Amniotic stem cell (primary cell): ENCODE measurements around the gene DRD3.

Experiments used
- DNase-seq: peaks from one replicate; lab custom pipeline; 2025; lab: John Stamatoyannopoulos, UW

The DRD3 gene

DNA sequence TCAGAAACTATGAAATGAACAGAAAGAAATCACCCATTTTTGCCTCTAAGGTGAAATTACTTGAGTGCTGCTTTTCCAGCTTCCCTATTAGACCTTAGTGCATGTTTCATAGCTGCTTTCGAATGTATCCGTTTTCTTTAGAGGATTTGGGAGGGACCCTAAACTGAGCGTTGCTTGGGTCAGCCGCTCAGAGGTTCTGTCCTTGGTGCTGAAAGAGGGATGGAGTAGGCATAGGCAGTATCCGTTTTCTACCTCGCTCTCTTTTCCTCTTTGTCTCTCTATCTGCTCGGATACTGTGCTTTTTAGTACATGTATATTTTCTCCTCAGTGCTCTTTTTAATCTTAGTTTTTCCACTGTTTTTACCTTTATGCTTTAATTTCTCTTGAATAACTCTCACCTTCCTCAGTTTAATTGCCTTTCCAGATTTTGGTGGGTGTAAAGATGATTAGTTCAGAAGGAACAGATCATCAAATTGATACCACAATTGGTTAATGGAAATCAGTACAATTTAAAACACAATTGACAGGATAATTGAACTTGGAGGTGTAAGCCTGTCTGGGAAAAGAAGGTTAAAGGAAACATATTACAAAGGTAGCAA is at the start of gene DRD3:
DRD3 (minus strand) TSS at position 283 of the 599 bp plus-strand sequence. CDS start 7,060 bp downstream, outside the sequence.
- peak; percentile 25 for DNase-seq

DNA sequence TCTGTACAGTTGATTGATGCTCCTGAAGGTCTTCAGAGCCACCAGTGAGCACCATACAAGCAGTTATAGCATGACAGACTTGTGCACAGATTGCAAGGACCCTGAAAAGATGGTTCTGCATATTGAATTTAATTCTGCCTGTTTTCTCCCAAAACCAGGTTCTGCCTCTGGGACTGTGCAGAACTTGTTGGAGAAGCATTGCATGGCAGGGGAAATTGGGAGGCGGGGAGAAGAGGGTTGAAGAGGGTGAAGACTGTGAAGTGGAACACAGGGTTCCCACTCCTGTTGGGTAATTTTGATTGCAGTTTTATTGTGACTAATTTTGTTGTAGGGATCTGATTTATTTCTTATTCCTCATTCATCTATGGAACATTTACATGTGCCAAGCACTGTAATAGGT is 48.2 kb upstream of the DRD3 start:
- no peak for DNase-seq

DNA sequence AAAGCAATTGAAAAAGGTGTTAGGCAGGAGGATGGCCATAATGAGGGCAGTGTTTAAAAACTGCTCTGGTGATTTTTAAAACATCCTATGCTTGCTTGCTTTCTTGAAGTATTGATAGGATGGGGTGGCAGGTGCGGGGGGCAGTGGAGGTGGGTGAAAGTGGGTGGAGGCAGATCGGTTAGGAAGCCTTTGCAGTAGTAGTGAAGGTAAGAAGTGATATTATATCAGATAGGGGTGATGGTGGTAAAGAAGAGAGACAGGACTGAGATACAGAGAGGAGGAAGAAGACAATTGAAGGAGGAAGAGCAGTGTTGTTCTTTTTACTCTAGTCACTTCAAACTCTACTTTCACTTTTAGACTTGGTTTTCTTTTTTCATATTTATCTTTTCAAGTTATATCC is 47.5 kb upstream of the DRD3 start:
- DNase-seq, result no peak

DNA sequence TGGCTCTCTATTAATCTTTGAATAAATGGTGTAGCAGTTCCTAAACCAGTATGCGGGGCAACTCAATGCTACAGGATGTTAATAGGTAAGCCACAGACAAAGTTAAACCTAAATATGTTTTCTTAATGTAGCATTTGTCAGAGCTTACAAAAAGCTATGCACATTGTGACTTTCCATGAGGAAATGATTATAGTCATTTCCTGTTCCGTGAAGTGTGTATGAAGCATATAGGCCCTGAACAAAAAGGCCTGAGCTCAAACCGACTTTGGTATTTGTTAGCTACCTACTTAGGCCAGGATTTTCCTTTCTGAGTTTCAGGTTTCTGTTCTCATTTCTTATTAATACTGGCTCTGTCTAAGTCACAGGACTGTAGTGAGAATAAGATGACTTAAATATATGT is 44.3 kb upstream of the DRD3 start:
- no peak for DNase-seq

DNA sequence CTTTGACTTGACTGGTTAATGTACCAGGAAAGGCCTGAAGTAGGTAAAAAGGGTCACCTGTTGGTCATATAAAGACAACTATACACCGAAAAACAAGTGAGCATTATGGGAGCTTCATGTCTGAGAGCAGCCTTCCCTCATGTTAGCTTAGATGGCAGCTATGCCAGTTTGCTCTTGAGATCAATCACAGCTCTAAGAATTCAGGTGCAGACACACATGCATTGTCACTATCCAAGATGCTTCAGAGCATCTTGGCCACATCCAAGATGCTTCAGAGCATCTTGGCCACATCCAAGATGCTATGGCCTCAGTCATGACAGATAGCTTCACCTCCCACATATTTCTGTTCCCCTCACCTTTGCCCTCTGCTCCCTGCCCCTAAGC is 43.0 kb upstream of the DRD3 start:
- DNase-seq, result no peak

DNA sequence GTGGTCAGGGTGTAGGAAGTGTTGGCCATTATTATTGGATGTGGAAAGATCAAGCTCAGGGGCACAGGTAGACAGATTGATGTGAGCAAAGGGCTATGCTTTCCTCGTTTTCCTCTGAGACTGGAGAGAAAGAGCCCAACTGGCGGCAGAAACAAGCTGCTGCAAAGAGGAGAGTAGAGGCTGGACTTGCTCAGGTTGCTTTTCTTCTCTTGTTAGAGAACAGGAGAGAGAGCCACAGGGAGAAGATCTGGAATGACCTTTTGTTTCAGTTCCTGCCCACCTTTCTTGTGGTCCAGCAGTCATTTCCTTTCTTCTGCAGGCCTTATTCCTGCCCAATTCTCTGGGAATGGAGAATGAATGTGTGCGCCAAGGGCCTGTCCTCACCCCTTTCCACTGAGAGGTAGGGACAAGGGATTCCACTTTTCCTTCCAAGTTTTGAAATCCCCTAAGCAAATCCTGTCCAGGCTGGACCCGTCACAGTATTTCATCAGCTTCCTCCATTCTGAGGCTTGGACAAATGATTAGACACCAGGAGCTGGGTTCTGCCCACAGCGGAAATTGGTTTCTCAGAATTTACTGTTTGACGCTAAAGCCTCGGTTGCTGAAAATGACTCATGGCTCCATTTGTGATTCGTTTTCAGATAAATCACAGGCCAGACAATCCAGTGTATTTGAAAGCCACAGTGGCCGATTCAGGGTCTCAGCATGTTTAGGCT is 42.5 kb upstream of the DRD3 start:
- DNase-seq, result no peak

DNA sequence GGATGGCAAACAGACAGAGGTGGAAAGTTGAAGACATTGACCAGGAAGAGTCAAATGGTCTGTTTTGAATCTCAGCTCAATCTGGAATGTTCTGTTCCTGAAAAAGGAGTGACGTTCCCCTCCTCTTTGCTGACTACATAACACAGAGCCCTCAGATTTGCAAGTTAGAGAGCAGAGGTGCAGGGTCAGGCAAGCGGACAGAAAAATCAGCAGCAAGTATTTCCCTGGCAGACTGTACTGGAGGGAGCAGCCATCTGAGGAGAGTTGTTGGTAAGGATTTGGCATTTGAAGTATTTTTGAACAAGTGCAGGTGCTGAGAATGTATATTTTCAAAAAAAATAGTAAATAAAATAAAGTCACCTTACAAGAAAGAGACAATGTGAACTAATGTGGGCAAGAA is 40.9 kb upstream of the DRD3 start:
- no peak for DNase-seq

DNA sequence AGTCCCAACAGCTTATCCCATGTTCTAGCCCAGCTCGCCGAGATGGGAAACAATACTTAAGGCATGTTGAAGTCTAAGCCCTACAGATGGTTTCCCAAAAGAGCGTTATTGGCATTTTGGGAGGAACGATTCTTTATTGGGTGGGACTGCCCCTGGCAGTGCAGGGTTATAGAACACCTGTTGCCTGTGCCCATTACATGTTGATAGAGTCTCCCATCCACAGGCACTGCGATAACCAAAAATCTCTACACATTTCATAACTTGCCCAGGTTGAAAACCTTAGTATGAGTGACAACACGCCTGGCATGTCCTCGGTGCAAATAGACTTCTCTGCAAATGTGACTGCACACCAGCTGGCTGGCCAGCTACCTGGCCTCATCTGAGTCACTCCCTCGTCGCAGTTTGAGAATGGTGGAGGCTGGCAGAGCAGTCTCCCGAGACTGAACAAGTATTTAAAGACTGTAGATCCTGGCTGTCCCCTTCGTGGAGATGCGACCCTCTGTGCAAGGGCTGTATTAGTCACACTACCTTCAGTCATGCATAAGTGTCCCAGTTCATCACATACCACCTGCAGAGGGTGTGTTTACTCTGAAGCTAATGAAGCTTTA is 39.8 kb upstream of the DRD3 start:
- DNase-seq, result no peak

DNA sequence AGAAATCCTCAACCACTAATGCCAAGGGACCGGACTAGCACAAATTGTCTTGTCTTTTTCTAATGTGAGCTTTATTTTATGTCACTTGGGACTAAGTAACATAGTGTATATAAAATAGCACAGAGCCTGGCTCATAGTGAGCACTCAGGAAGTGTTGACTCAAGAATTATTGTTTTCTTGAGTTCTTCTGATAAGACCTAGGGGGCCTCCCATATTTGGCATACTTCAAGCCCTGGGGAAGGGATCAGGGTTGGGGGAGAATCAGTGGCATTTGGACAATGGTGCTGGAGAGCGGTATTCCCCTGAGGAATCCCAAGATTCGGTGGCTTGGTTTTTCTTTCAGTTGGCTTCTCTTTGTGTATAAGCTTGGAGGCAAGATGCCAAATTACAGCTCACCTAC is 39.2 kb upstream of the DRD3 start:
- no peak for DNase-seq

DNA sequence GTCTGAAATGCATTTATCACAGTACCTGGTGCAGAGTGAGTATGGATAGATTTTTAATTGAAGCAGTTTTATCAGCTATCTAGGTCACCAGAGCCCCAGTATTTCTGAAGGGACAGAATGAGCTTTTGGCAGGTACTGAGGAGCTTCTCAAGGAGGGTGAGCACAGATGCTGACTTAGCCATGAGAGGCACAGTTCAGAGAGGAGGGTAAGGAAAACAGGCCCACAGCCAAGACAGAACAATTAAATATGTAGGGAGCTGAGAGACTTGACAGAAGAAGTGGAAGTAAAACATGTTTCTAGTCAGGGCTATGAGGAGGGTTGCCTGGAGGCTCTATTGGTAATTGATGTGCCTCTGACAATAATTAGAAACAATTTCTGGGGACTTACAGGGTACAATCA is 38.4 kb upstream of the DRD3 start:
- DNase-seq, result no peak

DNA sequence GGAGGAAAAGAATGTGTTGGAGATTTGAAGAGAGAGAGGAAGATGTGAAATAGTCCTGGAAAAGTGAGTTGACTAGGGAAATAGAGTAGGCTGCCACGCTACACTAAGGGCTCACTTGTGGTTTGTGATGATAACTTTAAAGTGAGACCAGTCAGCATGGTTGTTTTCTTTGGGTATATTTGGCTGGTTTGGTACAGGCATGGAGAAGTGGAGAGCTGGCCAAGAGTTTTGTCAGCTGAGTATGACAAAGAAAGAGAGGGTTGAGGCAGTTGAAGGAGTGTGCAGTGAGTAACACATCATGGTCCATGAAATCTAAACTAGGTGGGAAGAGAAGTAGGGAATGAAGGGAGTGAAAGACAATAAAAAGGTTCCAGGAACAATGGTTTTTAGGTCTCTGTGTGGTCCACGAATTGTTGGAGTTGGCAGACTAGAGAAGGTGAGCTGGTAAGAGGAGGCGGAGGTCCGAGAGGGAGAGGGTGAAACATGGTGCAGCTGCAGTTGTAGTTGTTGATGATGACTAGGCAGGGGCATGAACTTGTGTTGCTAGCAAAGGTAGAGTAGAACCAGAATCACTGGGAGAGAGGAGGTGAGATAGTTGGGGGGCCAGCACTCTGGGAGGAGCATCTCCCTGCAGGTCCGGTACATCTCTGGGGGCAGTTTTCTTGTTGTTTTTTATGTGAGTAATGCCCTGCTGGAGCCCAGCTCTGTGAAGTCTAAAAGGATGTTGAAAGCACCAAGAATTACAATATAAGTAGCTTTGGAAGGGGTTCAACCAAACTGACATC is 37.5 kb upstream of the DRD3 start:
- no peak for DNase-seq

DNA sequence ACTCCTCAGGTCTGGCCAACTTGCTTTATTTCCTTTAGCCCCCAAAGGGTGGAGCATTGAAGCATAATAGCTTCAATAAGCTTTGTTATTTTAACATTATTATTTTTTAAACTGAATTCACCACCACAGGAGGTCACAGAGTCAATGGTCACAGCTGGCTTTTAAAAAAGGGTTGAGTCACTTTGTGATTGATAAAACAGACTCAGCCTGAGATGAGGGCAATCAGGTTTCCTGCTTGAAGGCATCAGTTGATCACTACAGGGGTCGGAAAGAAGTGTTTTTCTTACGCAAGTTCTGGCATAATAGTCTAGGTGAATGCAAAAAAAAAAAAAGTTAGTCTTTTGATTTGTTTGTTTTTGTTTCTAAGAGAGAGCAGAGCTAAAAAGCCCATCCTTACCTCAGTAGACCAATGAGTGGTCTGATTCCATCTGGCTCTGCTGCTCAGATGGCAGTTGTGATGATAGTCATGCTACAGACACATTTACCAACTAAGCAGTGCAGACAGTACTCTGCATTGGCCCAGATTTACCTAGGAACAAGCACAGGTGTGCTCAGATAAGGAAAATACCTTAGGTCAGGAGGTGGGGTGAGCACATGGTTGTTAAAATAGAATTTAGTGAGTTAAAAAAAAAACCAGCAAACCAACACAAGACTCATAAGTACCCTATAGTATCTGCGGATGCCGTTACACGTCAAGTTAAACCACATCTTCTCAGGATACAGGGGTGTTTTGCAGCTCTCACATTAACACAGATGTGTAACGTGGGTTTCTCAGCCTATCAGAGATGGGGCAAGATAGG is 35.9 kb upstream of the DRD3 start:
- DNase-seq, result no peak

DNA sequence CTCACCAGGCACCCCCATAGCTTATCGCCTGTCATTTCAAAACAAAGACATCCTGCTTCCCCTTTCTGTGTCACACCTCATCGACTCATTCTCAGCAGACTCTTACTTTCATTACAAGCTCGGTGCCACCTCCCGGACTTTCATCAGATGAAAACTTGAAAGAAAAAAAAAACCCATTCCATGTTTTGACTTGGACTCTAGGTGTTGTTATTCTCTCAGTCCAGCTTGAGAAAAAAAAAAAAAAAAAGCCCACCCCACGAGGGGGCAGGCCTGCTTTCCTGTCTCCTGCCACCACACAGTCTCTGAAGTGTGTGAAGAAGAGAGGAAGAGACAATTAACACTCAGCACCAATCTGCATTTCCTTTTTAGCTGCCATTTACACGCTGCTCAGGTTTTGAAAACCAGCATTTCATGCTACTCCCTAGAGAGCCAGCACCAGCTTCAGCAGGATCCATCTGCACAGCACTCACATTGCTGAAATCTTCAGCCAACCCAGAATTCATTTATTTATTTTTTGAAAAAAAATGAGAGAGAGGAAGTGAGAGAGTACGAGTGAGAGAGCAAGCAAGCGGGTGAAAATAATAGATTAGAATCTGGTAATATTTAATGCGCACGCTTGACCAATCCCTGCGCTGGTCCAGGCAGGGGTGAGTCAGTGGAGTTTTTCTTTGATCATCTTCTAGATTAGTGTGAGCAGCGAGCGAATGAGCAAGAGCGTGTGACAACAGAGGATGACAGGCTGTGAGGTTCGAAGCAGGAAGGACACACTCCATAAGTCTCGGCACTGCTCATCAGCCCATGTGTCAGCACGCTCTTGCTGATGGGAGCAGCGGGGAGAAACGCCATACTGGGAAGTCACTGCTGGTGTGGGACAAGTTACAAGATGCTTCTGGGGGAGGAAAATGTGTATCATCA is 35.0 kb upstream of the DRD3 start:
- no peak for DNase-seq

DNA sequence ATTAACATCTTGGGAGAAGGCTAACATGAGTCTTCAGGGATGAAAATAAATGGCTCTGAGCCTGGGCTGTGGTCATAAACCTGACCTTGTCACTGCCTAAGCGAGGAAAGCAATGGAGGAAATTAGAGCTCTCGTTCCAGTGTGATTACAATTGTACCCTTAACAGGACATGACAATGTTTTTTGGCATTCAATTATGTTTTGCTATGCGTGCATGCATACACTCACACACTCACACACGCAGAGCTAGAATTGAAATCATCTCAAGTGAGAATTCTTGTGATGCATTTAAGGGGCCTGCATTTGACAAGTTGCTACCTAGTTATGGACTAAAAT is 34.4 kb upstream of the DRD3 start:
- DNase-seq, result no peak

DNA sequence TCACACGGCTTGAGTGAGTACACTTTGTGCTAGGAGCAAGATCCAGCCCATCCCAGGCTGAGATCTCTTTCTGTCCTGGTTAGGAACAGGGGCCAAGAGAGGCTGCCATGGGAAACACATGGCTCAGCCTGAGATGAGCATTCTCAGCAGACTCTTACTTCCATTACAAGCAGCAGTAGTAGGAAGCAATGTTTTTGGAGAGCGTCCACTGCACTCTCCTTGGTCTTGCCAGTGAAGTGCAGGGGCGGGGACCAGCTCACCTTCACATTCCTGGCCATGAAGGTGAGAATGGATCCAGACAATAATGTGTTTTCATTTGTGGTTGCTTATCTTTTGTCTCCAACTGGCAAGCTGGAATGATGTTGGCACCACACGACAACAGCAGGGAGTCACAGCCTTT is 33.8 kb upstream of the DRD3 start:
- DNase-seq, result no peak

DNA sequence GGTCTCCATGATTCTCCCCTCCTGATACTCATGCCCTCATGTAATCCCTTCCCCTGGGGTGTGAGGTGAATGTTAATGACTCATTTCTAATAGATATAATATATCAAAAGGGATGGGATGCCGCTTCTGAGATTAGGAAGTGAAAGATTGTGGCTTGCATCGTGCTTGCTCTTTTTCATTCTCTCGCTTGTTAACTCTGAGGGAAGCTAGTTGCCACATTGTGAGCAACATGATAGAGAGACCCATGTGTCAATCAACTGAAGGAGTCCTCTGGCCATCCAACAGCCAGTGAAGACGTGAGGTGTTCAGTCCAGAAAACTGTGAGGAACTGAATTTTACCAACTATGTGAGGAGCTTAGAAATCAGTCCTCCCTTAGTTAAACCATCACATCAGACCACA is 28.9 kb upstream of the DRD3 start:
- DNase-seq, result no peak

DNA sequence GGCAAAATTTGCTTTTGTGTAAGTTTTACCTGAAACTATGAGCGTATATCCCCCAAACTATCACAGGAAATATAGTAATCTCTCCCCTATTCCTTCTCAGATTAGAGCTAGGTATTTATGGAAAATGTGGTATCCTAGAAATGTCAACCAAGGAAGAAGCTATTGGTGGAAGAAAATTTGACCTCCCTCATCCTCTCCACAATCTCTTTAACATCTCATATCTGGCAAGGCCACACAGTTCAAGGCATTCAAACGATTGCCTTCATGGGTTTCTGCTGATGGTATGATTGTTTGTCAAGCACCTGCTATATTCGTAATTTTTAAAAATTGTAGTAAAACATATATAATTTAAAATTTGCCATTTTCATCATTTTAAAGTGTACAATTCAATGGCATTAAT is 27.5 kb upstream of the DRD3 start:
- no peak for DNase-seq

DNA sequence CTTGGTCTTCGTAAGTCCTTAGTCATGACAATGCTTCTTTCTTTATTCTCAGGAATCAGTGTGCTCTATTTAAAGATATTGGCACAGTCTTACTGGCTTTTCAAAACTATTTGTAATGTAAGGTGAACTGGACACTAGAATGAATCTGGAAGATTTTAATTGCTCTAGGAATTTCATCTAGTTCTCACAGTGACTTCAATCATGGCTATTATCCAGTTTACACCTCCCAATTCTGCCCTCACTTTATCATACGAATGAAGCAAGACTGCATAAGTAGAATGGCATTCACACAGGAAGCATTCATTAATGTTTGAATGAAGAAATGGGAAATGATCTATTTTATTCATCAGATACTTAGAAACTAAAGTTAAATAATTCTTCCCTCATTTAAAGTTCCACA is 26.7 kb upstream of the DRD3 start:
- DNase-seq, result no peak

DNA sequence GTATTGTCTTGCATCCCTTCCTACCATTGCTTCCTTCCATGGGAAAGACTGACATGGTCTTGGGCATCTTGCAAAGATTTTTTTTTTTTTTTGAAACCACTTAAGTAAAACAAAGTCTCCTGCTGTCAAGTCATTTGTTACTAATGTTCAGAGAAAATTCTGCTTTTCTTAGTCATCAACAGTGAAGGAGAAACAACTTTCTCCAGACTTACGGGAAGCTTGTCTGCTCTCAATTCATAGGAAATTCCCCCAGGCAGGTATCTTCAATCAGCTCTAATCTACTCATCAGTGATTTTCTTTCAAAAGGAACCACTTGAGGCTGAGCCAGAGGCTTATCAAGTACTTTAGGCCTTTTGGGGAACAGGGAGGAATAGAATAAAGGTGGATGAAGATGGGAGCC is 15.9 kb upstream of the DRD3 start:
- DNase-seq, result no peak

DNA sequence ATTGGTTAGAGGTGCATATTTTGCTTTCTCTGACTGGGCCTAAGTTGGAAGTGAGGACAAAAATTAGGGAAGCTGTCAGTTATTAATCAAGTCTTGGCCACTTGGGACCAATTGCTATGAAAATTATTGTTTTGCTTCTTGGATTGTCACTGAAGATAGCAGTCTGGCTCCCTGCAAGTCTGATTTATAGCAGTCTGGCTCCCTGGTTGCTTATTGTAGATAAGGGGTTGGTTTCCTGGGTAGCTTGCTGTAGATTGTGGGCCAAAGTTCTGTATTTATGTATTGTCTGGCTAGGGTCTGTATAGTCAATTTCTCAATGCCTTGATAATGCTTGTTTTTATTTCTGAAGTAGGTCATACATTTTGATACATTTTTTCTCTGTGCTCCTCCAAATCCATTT is 13.3 kb upstream of the DRD3 start:
- DNase-seq, result no peak

DNA sequence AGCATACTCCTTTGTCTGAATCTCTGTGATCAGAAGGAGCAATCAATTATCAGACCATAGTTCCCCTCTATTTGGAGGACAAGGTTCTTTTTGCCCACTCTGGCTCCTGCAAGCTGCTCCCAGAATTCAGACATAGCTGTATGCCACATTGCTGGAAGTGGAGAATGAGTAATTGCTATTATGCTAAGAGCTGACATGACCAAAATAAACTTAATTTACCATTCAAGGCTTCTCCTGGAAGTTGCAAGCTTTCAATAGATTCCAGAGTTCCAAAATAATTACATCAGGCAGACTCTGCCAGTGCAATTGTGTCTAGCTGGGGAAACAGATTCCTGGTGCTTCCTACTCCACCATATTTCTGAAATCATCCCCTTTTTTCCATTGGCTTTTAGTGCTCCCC is 7.6 kb upstream of the DRD3 start:
- DNase-seq, result no peak
